Pulmonary artery endothelial cell (primary cell): ENCODE measurements around the gene LIMS1. TPM values are rescaled to one million over a fixed set of nuclear protein-coding genes. Genes with fewer than 3 reads are reported as not detected.
"Not testable (repeated sequence)": the region's sequence is repeated elsewhere in the genome, so short reads cannot be mapped to it uniquely, and the experiment has no call there.

Experiments used
- DNase-seq: peaks from one replicate; pipeline ENCODE4 v3.0.0-alpha.2; 2011; ENCODE audit warnings: low read depth, low spot score
- total RNA-seq: library from RNA; depleted of rRNA; stranded (reverse); fragments of >200 nt; gene quantifications from 2 replicates; pipeline ENCODE4 v1.2.3, GENCODE V29; 2014

The LIMS1 gene
- total RNA-seq, 1 donor from 2014 or later: 145 TPM

GRCh38 chr2:108585436-108585835 is 51.2 kb downstream of the LIMS1 start:
- DNase-seq: no peak

GRCh38 chr2:108586116-108586515 is 51.8 kb downstream of the LIMS1 start:
- no peak for DNase-seq

GRCh38 chr2:108586631-108587030 is 52.4 kb downstream of the LIMS1 start:
- DNase-seq: no peak

GRCh38 chr2:108587621-108588020 is 53.4 kb downstream of the LIMS1 start:
- DNase-seq: peak; percentile 76

- no peak for DNase-seq
These were observed 53.9 kb downstream of the LIMS1 start for GRCh38 chr2:108588070-108588668.

GRCh38 chr2:108589372-108589771 is 55.1 kb downstream of the LIMS1 start:
- no peak for DNase-seq

- DNase-seq: no peak
These were observed 55.5 kb downstream of the LIMS1 start for GRCh38 chr2:108589781-108590180.

- no peak for DNase-seq
These were observed 56.9 kb downstream of the LIMS1 start for GRCh38 chr2:108591163-108591562.

- DNase-seq: peak; percentile 53
These were observed 59.4 kb downstream of the LIMS1 start for GRCh38 chr2:108593547-108594098.

GRCh38 chr2:108594132-108594981 is 60.1 kb downstream of the LIMS1 start:
- peak; percentile 83 for DNase-seq

GRCh38 chr2:108594982-108595464 is 60.8 kb downstream of the LIMS1 start:
- DNase-seq: peak; percentile 80

- DNase-seq: not testable (repeated sequence)
These were observed 61.5 kb downstream of the LIMS1 start for GRCh38 chr2:108595771-108596170.

GRCh38 chr2:108597105-108597744 is 63.0 kb downstream of the LIMS1 start:
- DNase-seq: not testable (repeated sequence)

- not testable (repeated sequence) for DNase-seq
These were observed 66.9 kb downstream of the LIMS1 start for GRCh38 chr2:108601199-108601598.

- DNase-seq: no peak
These were observed 68.2 kb downstream of the LIMS1 start for GRCh38 chr2:108602422-108602821.

- DNase-seq: no peak
These were observed 69.9 kb downstream of the LIMS1 start for GRCh38 chr2:108604196-108604595.

GRCh38 chr2:108605947-108606346 is 71.7 kb downstream of the LIMS1 start:
- no peak for DNase-seq

- no peak for DNase-seq
These were observed 73.5 kb downstream of the LIMS1 start for GRCh38 chr2:108607706-108608301.

GRCh38 chr2:108611021-108611420 is 76.8 kb downstream of the LIMS1 start:
- no peak for DNase-seq

- DNase-seq: no peak
These were observed 77.9 kb downstream of the LIMS1 start for GRCh38 chr2:108612153-108612513.

- DNase-seq: no peak
These were observed 78.4 kb downstream of the LIMS1 start for GRCh38 chr2:108612514-108613183.
